Esophagus squamous epithelium (tissue), 5 donors: ENCODE data around the gene PKIG. TPM values are rescaled to one million over a fixed set of nuclear protein-coding genes. Genes with fewer than 3 reads are reported as not detected.
A peak's percentile ranks its signal among the peaks of the same experiment; 100 is the strongest.
"Not testable (repeated sequence)": the region's sequence is repeated elsewhere in the genome, so short reads cannot be mapped to it uniquely, and the experiment has no call there.

ENCODE experiments used
- DNase-seq: peaks from one replicate; lab custom pipeline; 2025; lab: John Stamatoyannopoulos, UW
- H3K27ac ChIP-seq, 4 donors: fragments of 200-600 bp; sonication (generic); one replicate each; pipeline ENCODE4 v1.5.1; 2016 to 2019; ENCODE audit warnings: mild to moderate bottlenecking in 1 of 4
- H3K27me3 ChIP-seq, 4 donors: fragments of 200-600 bp; sonication (generic); 1 replicate in 3 of 4; 2 replicates in 1 of 4; pipeline versions ENCODE4 v1.5.1 to v1.6.0; 2017 to 2021; ENCODE audit warnings: antibody characterized with exemption in 1 of 4
- H3K36me3 ChIP-seq, 3 donors: fragments of 200-600 bp; sonication (generic); one replicate each; pipeline ENCODE4 v1.5.1; 2016 to 2019
- H3K4me1 ChIP-seq, 3 donors: fragments of 200-600 bp; sonication (generic); one replicate each; pipeline ENCODE4 v1.5.1; 2017 to 2019
- H3K4me3 ChIP-seq, 4 donors: fragments of 200-600 bp; sonication (generic); 1 replicate in 3 of 4; 2 replicates in 1 of 4; pipeline ENCODE4 v1.5.1; 2016 to 2019; ENCODE audit warnings: mild to moderate bottlenecking in 2 of 4, moderate library complexity in 1 of 4
- H3K9me3 ChIP-seq, 3 donors: fragments of 200-600 bp; sonication (generic); one replicate each; pipeline ENCODE4 v1.5.1; 2016 to 2019
- POLR2A ChIP-seq, 4 donors: fragments of 450-650 bp; IDR thresholded peaks; one replicate each; pipeline ENCODE4 v1.6.1; 2017; ENCODE audit warnings: antibody characterized with exemption in 4 of 4, mild to moderate bottlenecking in 4 of 4, moderate library complexity in 3 of 4
- WGBS, 2 donors: methylation state at CpG; one replicate each; pipeline ENCODE4 v1.1.5; 2018; 5-methylcytosine and 5-hydroxymethylcytosine counted together
- intact Hi-C: fragments of 100-400 bp; cut with DNase I; formaldehyde crosslinking; loops from one replicate; pipeline ENCODE4 v1.15.0; 2022
- total RNA-seq, 4 donors: library from RNA; depleted of rRNA; stranded (reverse); fragments of >200 nt; gene quantifications; one replicate each; pipeline ENCODE4 v1.1.0, GENCODE V29; 2016
- TF ChIP-seq, protein P1 (sequence below), 6 experiments: fragments of 450-650 bp in 4 of 6; fragments of 200-600 bp in 2 of 6; sonication (generic) in 2 of 6; IDR thresholded peaks; one replicate each; pipeline ENCODE4 v1.5.1; 2016 to 2019; ENCODE audit warnings: antibody characterized with exemption in 6 of 6, mild to moderate bottlenecking in 4 of 6, moderate library complexity in 4 of 6
- donor health status: DM: yes; HTN: yes; CAD: no.

The PKIG gene
- total RNA-seq, 4 donors from 2014 or later = 11.0 to 80.1 (median 19.4) TPM

GRCh38 chr20:44552950-44553908, 29.1 kb upstream of the PKIG start:
- Histone ChIP-seq H3K27ac (peak overlapping the region; percentile 13 to 84 (median 62)), H3K9me3 (no peaks in the 10 kb centered on the region), H3K27me3 (no peaks in the 10 kb centered on the region), H3K4me1 (peaks cover 0 to 37% (median 17%) of the 10 kb centered on the region in 3 donors), H3K4me3 (no peak overlapping the region), H3K36me3 (no peaks in the 10 kb centered on the region)
- 23 to 36% methylated on average over 6 of the region's 6 CpGs for WGBS, 2 donors
- intact Hi-C loops = no loop called here
- DNase-seq = no peak
- TF ChIP-seq, protein P1, sequence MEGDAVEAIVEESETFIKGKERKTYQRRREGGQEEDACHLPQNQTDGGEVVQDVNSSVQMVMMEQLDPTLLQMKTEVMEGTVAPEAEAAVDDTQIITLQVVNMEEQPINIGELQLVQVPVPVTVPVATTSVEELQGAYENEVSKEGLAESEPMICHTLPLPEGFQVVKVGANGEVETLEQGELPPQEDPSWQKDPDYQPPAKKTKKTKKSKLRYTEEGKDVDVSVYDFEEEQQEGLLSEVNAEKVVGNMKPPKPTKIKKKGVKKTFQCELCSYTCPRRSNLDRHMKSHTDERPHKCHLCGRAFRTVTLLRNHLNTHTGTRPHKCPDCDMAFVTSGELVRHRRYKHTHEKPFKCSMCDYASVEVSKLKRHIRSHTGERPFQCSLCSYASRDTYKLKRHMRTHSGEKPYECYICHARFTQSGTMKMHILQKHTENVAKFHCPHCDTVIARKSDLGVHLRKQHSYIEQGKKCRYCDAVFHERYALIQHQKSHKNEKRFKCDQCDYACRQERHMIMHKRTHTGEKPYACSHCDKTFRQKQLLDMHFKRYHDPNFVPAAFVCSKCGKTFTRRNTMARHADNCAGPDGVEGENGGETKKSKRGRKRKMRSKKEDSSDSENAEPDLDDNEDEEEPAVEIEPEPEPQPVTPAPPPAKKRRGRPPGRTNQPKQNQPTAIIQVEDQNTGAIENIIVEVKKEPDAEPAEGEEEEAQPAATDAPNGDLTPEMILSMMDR (IDR thresholded peaks at IDR 0.05) = no peak
- no peak for TF ChIP-seq POLR2A (IDR thresholded peaks at IDR 0.05)

DNA sequence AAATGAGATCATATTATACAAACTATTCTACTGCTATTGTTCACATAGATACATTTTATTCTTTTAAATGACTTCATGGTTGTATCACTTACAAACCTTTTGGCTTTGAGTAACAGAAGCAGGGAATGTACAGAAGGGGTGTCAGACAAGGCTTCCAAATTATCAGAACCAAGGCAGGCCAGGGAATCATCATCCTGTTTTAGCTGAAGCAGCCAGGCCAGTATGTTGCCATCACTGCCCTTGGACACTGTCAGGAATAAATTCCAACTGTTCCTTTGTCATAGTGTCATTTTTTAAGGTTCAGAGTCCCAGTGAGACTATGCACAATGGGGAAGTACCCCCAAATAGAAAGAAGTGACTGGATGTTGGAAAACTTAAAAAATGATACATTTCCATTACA, 23.1 kb upstream of the PKIG start:
- no peaks in the 10 kb centered on the region for H3K27me3 ChIP-seq
- H3K27ac ChIP-seq = no peak overlapping the region
- peaks cover 0 to 15% (median 0%) of the 10 kb centered on the region in 3 donors for H3K4me1 ChIP-seq
- H3K36me3 ChIP-seq = no peaks in the 10 kb centered on the region
- intact Hi-C loops = no loop called here
- H3K4me3 ChIP-seq = no peak overlapping the region
- TF ChIP-seq, protein P1 (IDR thresholded peaks at IDR 0.05) = no peak
- TF ChIP-seq POLR2A (IDR thresholded peaks at IDR 0.05) = no peak
- no peak for DNase-seq
- no peaks in the 10 kb centered on the region for H3K9me3 ChIP-seq

DNA sequence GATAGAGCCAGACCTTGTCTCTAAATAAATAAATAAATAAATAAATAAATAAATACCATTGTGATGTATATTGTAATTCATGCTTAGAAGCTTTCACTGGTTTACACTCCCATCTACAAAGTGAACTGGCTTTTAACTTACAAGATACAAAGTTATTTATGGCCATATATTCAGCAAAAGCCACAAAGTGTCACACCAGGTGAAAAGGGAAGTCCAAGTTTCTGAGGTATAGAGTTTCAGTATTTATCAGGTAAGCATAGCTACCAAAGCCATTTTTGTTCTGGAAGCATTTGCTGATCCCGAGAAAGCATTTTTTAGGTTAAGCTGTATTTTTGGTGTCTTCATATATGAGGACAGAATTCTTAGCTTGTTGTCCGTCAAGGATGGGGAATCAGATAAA, 22.1 kb upstream of the PKIG start:
- Histone ChIP-seq H3K9me3 (no peaks in the 10 kb centered on the region), H3K4me1 (peaks cover 0 to 9% (median 0%) of the 10 kb centered on the region in 3 donors), H3K27me3 (no peaks in the 10 kb centered on the region), H3K4me3 (no peak overlapping the region), H3K36me3 (no peaks in the 10 kb centered on the region), H3K27ac (no peak overlapping the region)
- TF ChIP-seq POLR2A (IDR thresholded peaks at IDR 0.05) = no peak
- TF ChIP-seq, protein P1 (IDR thresholded peaks at IDR 0.05) = no peak
- WGBS, 2 donors = 89 to 91% methylated on average over 2 of the region's 2 CpGs
- intact Hi-C loops = no loop called here
- no peak for DNase-seq

DNA sequence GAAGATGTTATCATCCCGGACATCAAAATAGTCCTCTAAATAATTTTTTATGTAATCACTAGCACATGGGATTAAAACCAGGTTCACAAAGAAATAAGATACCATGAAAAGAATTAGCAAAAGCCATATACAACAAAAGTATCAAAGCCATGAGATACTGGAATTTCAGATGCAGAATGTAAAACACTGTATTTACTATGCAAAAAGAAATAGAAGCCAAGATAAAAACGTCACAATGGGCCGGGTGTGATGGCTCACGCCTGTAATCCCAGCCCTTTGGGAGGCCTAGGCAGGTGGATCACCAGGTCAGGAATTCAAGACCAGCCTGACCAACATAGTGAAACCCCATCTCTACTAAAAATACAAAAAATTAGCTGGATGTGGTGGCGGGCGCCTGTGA, 21.6 kb upstream of the PKIG start:
- H3K9me3 ChIP-seq, H3K27ac ChIP-seq, H3K27me3 ChIP-seq, H3K4me1 ChIP-seq, intact Hi-C loops, DNase-seq, H3K36me3 ChIP-seq, H3K4me3 ChIP-seq: not testable (repeated sequence)
- 72 to 83% methylated on average over 6 of the region's 6 CpGs for WGBS, 2 donors

DNA sequence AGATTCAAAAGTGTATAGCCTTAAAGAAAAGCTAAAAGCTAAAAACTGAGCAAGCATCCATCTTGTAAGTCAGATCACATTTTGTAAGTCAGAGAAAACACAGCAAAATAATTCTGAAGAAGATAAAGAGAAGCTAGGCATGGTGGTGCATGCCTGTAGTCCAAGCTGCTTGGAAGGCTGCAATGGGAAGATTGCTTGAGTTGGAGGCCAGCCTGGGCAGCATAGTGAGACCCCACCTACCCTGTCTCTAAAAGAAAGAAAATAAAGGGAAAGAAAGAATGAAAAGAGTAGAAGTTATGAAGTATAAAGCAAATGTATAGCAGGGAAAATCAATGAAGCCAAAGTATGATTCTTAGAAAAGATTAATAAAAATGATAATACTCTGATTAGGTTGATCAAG, 20.5 kb upstream of the PKIG start:
- Histone ChIP-seq H3K4me3 (no peak overlapping the region), H3K27me3 (no peaks in the 10 kb centered on the region), H3K9me3 (no peaks in the 10 kb centered on the region), H3K27ac (no peak overlapping the region), H3K36me3 (no peaks in the 10 kb centered on the region), H3K4me1 (peaks cover 0 to 13% (median 5%) of the 10 kb centered on the region in 3 donors)
- TF ChIP-seq, protein P1 (IDR thresholded peaks at IDR 0.05) = no peak
- TF ChIP-seq POLR2A (IDR thresholded peaks at IDR 0.05) = no peak
- no peak for DNase-seq
- intact Hi-C loops = no loop called here
